Osteocyte (in vitro differentiated cells): Measurements from ENCODE around the gene APCDD1. TPM values are rescaled to one million over a fixed set of nuclear protein-coding genes. Genes with fewer than 3 reads are reported as not detected.

Experiments used
- DNase-seq: peaks from one replicate; pipeline ENCODE4 v3.0.0; 2021; ENCODE audit warnings: mixed read lengths; ENCODE audit not compliant: unreplicated experiment; ENCODE audit errors: extremely low spot score
- H3K27ac Mint-ChIP-seq: one replicate; pipeline ENCODE4 v1.8.0; 2021; ENCODE audit warnings: mild to moderate bottlenecking, mixed read lengths; ENCODE audit not compliant: unreplicated experiment
- H3K27me3 Mint-ChIP-seq: one replicate; pipeline ENCODE4 v1.8.0; 2021; ENCODE audit warnings: mixed read lengths; ENCODE audit not compliant: unreplicated experiment
- H3K36me3 Mint-ChIP-seq: one replicate; pipeline ENCODE4 v1.8.0; 2021; ENCODE audit warnings: mixed read lengths; ENCODE audit not compliant: unreplicated experiment
- H3K4me1 Mint-ChIP-seq: one replicate; pipeline ENCODE4 v1.8.0; 2021; ENCODE audit warnings: mixed read lengths; ENCODE audit not compliant: unreplicated experiment
- H3K4me3 Mint-ChIP-seq: one replicate; pipeline ENCODE4 v1.8.0; 2021; ENCODE audit warnings: mild to moderate bottlenecking, moderate library complexity, mixed read lengths; ENCODE audit not compliant: unreplicated experiment
- H3K9me3 Mint-ChIP-seq: one replicate; pipeline ENCODE4 v1.8.0; 2021; ENCODE audit warnings: mixed read lengths; ENCODE audit not compliant: unreplicated experiment
- CTCF ChIP-seq: fragments of 200-600 bp; sonication (generic); IDR thresholded peaks from 2 replicates; pipeline ENCODE4 v1.5.0; 2021; ENCODE audit warnings: antibody characterized with exemption, mild to moderate bottlenecking, moderate library complexity
- total RNA-seq: library from RNA; stranded (reverse); gene quantifications from 2 replicates; pipeline ENCODE4 v1.2.1, GENCODE V29; 2021

Gene APCDD1
- total RNA-seq, 1 donor from 2014 or later: 1.4 TPM

DNA sequence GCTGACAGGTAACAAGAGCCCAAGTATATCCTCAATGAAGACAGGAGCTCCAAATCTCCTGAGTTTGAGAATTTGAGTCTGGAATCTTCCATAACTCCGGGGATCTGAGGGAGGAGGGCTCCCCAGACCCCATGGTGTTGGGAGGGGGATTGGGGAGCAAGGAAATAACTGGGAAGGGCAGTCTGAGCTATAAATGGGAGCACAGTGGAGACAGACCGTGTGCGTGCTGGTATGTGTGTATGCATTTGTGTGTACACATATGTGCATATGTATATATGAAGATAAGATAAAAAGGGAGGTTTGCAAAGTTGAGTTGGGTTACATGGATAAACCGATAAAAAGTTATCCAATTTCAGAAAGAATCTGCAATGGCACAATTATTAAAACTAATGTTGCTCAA, 2.3 kb downstream of the APCDD1 start:
- no peak for DNase-seq
- Mint-ChIP-seq H3K36me3 (no peaks in the 10 kb centered on the region), H3K9me3 (no peaks in the 10 kb centered on the region), H3K4me3 (no peak overlapping the region), H3K4me1 (peaks cover 8% of the 10 kb centered on the region), H3K27me3 (peaks cover 41% of the 10 kb centered on the region), H3K27ac (no peak overlapping the region)
- no peak for TF ChIP-seq CTCF

- no peaks in the 10 kb centered on the region for H3K36me3 Mint-ChIP-seq
- no peak overlapping the region for H3K4me3 Mint-ChIP-seq
- TF ChIP-seq CTCF: no peak
- H3K27ac Mint-ChIP-seq: no peak overlapping the region
- H3K27me3 Mint-ChIP-seq: peaks cover 36% of the 10 kb centered on the region
- DNase-seq: no peak
- peaks cover 8% of the 10 kb centered on the region for H3K4me1 Mint-ChIP-seq
- no peaks in the 10 kb centered on the region for H3K9me3 Mint-ChIP-seq
These were observed 2.7 kb downstream of the APCDD1 start for GRCh38 chr18:10457128-10457527.

- no peak overlapping the region for H3K4me3 Mint-ChIP-seq
- DNase-seq: no peak
- H3K9me3 Mint-ChIP-seq: no peaks in the 10 kb centered on the region
- H3K36me3 Mint-ChIP-seq: no peaks in the 10 kb centered on the region
- peaks cover 8% of the 10 kb centered on the region for H3K4me1 Mint-ChIP-seq
- no peak for TF ChIP-seq CTCF
- no peak overlapping the region for H3K27ac Mint-ChIP-seq
- H3K27me3 Mint-ChIP-seq: peaks cover 34% of the 10 kb centered on the region
These were observed 3.3 kb downstream of the APCDD1 start for GRCh38 chr18:10457767-10458166.

- Mint-ChIP-seq H3K4me3 (no peak overlapping the region), H3K27ac (no peak overlapping the region), H3K27me3 (peaks cover 30% of the 10 kb centered on the region), H3K36me3 (no peaks in the 10 kb centered on the region), H3K4me1 (peaks cover 8% of the 10 kb centered on the region), H3K9me3 (no peaks in the 10 kb centered on the region)
- no peak for TF ChIP-seq CTCF
- DNase-seq: no peak
These were observed 4.3 kb downstream of the APCDD1 start for GRCh38 chr18:10458691-10459090.

DNA sequence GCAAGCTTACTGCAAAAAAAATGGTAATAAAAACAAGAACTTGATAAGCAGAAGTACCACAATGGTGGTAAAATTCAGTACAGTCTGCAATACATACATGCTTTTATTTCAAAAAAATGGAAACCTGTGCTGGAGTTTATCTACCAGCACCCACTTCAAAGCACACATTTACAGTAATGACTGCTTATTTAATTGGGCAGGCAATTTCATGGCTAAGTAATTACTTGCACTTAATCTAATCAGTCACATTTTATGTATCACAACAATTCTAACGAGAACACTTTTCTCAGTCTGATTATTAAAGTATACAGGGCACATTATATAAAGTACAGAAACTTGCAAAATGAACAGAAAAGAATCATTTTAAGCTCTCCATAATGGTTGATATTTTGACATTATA, 5.2 kb downstream of the APCDD1 start:
- DNase-seq: no peak
- Mint-ChIP-seq H3K27me3 (peaks cover 30% of the 10 kb centered on the region), H3K36me3 (no peaks in the 10 kb centered on the region), H3K4me3 (no peak overlapping the region), H3K9me3 (no peaks in the 10 kb centered on the region), H3K27ac (no peak overlapping the region), H3K4me1 (peaks cover 8% of the 10 kb centered on the region)
- TF ChIP-seq CTCF: no peak
